DMS53 (cell line): Measurements from ENCODE around the gene EPB41L5.

Experiments used
- DNase-seq: peaks from one replicate; lab custom pipeline; 2025; lab: John Stamatoyannopoulos, UW

EPB41L5 gene

DNA sequence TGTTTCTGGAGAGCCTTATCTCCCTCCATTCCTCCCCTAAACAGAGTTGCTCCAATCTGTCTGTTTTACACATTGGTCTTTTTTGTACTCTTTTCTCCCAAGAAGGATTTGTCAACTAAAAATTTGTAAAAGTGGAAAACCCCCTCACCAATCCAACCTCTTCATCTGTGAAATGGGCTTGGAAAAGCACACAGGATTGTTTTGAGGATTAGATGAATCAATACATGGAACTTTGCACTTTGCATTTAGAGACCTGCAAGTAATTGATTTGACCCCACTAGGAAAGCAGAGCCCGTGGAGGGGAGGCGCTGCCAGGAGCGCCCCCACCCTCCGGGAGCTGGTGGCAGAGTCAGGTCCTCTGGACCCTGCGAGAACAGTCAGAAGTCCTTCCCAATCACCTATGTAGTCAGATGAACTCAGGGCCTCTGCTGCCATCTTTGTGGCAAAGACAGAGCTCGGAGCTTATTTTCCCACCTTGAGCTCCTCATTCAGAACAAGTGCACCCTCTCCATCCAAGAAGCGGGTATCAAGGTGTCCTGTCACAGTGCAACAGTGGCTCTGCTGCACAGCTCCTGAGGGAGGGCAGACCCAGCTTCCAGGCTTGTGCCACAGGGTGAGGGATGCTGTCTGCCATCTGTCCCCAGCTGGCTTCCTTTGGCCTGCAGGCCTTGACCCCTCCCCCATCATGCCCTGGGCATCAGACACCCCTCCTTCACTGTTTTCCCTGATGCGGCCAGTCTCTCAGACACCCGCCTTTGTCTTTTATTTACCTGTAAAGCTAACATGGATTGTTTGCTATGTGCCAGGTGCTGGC lies 212.1 kb downstream of the EPB41L5 start:
- peak; percentile 96 for DNase-seq

DNA sequence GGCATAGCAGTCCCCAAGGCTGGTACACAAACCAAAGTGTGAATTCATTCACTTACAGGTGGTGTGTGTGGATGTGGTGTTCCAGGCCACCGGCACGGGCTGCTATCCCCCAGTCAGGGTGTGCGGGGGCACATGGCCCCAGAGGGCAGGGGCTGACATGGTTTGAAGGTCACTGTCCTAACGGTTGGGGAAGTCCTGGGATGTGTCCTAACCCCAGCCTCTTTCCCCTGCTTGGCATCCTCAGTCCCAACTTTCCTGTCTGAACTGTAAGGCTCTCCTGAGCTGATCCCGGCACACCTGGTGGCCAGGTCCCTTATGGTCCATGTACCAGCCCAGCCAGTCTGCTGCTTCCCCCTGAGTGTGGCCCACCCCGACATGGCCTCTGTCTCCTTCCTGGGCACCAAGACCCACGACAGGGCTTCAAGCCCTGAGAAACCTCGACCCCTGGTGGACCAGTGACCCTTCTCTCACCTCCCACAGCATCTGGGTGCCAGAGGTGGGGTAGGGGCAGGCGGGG lies 212.7 kb downstream of the EPB41L5 start:
- no peak for DNase-seq

GRCh38 chr2:120226316-120226715 lies 213.4 kb downstream of the EPB41L5 start:
- no peak for DNase-seq

DNA sequence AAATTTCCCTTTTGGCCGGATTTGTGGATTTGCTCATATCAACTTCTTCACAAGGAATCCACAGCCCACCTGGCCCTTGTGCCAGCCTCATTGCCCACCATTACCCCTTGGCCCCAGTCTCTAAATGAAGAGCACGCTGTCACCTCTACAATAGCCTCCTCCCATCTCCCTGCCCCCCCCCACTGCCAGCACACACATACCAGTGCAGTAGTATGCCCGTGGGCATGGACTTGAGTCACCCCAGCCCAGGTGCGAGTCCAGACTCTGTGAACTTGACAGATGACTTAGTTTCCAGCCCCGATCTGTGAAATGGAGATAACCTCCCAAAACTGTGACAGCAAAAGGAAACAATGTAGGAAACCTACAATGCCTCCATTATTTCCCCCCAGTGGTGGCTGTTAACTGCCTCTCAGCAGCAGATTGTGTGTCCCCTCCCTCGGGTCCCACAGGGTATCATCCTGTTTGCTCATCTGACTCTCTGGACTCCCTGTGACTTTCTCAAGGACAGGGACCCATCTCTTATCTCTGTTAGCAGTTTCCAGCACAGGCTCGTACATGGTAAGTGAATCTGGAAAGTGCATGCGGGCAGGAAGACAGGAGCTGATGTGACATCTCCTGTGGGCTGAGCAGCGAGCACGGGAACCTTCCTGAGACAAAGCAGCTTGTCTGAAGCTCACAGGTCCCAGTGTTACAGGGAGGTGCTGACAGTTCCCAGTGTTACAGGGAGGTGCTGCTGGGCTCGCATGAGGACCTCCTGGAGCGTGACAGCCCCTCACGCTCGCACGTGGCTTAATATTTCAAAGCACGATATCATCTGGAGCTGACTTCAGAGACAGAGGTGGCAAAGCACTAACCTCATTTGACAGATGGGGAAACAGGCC lies 214.5 kb downstream of the EPB41L5 start:
- no peak for DNase-seq

GRCh38 chr2:120228503-120228902 lies 215.6 kb downstream of the EPB41L5 start:
- no peak for DNase-seq
